Measurements from ENCODE around the gene WDR33. TPM values are rescaled to one million over a fixed set of nuclear protein-coding genes. Genes with fewer than 3 reads are reported as not detected.

The WDR33 gene
- total and polyA plus RNA-seq, 5 experiments from 2014 or later = 26.4 to 92.5 (median 48.1) TPM

- Mint-ChIP-seq H3K27ac (no peak overlapping the region), H3K36me3 (no peaks in the 10 kb centered on the region), H3K9me3 (no peaks in the 10 kb centered on the region), H3K4me1 (peaks cover 2 to 16% (median 9%) of the 10 kb centered on the region in 4 donors), H3K27me3 (peaks cover 5 to 32% (median 22%) of the 10 kb centered on the region in 5 donors), H3K4me3 (no peak overlapping the region)
- DNase-seq (no peak), ATAC-seq (peak in 1 of 2 donors; percentile 27)
- POLR2A ChIA-PET = no interaction called here
These were observed 131.2 kb downstream of the WDR33 start for GRCh38 chr2:127679680-127680361.

DNA sequence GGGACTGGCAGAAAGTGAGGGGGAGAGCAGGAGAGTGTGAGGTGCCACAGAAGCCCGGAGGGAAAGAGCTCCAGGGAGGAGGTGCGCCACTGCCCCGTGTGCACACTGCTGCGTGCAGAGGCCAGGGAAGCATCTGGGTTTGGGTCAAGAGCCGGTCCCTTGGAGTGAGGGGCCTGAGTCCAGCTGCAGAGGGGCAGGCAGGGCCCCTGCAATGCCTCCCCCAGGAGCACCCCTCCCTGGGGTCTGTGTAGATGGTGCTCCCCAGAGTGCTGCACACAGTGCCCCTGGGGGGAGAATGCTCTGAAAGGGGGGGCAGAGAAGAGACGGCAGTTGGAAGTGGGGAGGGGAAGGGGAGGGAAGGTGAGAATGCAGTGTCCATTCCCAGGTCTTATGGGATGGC lies 132.0 kb downstream of the WDR33 start:
- Mint-ChIP-seq H3K27me3 (peaks cover 7 to 40% (median 25%) of the 10 kb centered on the region in 5 donors), H3K9me3 (no peaks in the 10 kb centered on the region), H3K4me3 (no peak overlapping the region), H3K27ac (no peak overlapping the region), H3K4me1 (peaks cover 5 to 23% (median 13%) of the 10 kb centered on the region in 4 donors), H3K36me3 (peaks cover 0 to 3% (median 0%) of the 10 kb centered on the region in 3 donors)
- POLR2A ChIA-PET = no interaction called here
- no peak for DNase-seq
- no peak for ATAC-seq

DNA sequence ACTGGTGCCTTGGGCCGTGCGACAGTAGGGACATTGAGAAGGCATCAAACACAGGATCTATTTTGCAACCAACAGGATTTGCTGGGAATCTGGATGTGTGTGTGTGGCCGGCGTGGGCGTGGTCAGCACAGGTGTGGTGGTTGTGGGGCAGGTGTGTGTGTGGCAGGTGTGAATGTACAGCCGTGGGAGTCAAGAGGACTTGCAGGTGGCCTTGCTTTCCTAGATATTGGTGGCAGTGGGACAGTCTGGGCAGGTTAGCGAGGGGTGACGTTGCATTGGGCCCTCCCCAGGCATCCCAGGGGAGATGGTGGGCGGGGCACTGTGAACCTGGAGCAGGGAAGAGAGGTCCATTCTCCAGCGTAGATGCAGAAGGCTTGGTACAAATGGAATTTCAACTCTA lies 132.4 kb downstream of the WDR33 start:
- no peak overlapping the region for H3K4me3 Mint-ChIP-seq

GRCh38 chr2:127676906-127677305 lies 134.1 kb downstream of the WDR33 start:
- Mint-ChIP-seq H3K36me3 (peaks cover 0 to 3% (median 0%) of the 10 kb centered on the region in 3 donors), H3K4me1 (peaks cover 6 to 24% (median 12%) of the 10 kb centered on the region in 4 donors), H3K9me3 (no peaks in the 10 kb centered on the region), H3K27ac (no peak overlapping the region), H3K4me3 (peak overlapping the region in 2 of 10 donors; percentile 20 to 42), H3K27me3 (peaks cover 12 to 60% (median 37%) of the 10 kb centered on the region in 5 donors)
- POLR2A ChIA-PET = interaction anchor here (1.0 kb wide), 1 partner anchor 26 kb away, joined by 3 read pairs; no protein-coding TSS in a partner anchor
- ATAC-seq (no peak), DNase-seq (no peak)

More for the DNA sequence above, 132.4 kb downstream of the WDR33 start:
- peaks cover 0 to 3% (median 0%) of the 10 kb centered on the region in 3 donors for H3K36me3 Mint-ChIP-seq
- DNase-seq = no peak
- peaks cover 6 to 27% (median 13%) of the 10 kb centered on the region in 4 donors for H3K4me1 Mint-ChIP-seq
- POLR2A ChIA-PET = no interaction called here
- ATAC-seq = no peak
- H3K27me3 Mint-ChIP-seq = peaks cover 7 to 44% (median 29%) of the 10 kb centered on the region in 5 donors
- H3K9me3 Mint-ChIP-seq = no peaks in the 10 kb centered on the region
- no peak overlapping the region for H3K27ac Mint-ChIP-seq

DNA sequence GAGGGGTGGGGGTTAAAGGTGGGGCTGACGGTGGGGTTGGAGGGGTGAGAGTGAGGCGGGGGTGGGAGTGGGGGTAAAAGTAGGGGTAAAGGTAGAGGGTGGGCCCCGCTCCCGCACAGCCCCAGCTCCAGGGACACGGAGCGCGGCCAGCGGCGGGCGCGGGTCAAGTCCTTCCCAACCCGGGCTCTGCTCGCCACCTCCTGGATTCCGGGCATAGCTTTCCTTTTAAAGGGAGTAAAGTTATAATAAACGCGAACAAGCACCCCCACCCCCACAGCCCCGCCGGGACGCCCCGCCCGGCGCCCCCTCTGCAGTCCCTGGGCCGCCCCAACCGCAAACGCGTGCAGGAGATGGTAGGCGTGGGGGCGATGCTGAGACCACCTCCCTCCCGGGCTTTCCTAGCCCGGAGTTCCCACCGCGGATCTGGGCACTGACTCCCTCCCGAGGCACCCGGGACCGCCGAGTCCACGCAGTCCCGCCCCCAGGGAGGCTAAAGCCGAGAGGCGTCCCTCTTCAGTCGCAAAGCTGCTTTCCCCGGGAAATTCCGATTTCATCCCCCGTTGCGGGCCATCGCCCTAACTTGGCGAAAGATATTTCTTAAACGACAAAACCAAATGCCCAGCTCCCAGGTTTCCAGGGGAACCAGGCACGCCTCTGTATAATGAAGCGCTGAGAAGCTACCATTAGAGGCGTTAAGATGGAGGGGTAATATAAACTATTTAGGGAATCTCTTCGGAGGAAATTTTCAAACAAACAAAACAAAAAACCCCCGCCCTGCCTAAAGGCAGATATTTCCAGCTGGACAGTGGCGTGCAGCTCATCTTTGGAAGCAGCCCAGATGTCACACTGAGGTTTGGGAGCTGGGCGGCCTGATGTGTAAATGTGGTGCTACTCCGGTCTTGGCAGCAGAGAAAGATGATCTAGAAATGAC lies 135.4 kb downstream of the WDR33 start, which contains the start of gene LIMS2:
TSS of gene LIMS2 (minus strand) at position 200 of the 931 bp plus-strand sequence. CDS start 506 bp downstream, outside the sequence.
- peaks cover 4 to 18% (median 12%) of the 10 kb centered on the region in 4 donors for H3K4me1 Mint-ChIP-seq
- H3K27ac Mint-ChIP-seq = peak within 1 kb of the TSS in 4 of 10 donors; percentile 25 to 63 (median 59)
- POLR2A ChIA-PET = interaction anchor here (0.6 to 1.2 kb wide), 2 partner anchors 25 to 178 kb away, joined by 3 read pairs; no protein-coding TSS in a partner anchor

DNA sequence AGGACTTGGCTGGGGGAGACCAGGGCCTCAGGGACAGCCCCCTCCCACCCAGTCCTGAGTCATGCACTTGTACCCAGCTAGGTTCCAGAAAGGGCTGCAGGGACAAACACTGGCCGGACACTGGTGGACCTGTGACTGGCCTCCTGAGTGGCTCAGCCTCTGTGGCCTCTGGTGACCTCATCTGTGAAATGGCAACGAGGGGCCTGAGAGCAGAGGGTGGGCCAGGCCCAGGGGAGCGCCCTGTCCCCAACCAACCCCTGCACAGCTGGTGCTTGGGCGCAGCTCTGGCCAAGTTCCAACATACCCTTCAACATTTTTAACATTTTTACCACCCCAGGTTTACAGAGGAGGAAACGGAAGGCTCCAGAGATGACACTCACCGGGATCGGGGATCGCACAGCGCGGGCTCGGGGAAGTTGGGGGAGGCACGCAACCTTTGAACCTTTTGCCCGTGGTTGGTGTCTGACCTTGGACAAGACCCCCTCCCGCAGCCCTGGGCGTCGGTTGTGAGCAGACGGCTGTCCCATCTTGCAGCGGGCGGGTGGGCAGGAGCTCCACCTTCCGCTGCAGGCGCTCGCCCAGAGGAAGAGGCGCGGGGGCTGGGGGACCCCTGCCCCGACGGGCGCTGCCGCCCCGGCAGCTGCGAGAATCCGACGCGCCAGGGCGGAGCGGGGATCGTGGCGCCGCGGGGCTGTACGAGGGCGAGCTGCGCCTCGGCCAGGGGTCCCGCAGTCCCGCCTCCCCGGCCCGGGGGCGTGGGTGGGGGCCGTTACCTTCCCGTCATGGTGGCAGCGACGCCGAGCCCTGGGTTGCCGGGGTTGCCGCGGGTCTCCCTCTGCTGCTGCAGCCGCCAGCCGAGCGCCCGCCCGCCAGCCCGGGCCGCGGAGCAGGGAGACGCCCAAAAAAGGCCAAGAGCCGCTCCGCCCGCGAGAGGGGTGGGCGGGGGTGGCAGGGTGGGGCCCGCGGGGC lies 136.4 kb downstream of the WDR33 start:
- Mint-ChIP-seq H3K4me3 (peak overlapping the region; percentile 63 to 86 (median 80)), H3K27me3 (peaks cover 19 to 76% (median 52%) of the 10 kb centered on the region in 5 donors), H3K4me1 (peaks cover 4 to 18% (median 12%) of the 10 kb centered on the region in 4 donors), H3K36me3 (peaks cover 0 to 3% (median 0%) of the 10 kb centered on the region in 3 donors), H3K27ac (no peak overlapping the region), H3K9me3 (peaks cover 0 to 2% (median 0%) of the 10 kb centered on the region in 9 donors)
- ATAC-seq (peak; percentile 63 to 81), DNase-seq (peak in 4 of 10 donors; percentile 17 to 40 (median 23))
- POLR2A ChIA-PET = interaction anchor here (1.2 kb wide), 1 partner anchor 26 kb away, joined by 3 read pairs; no protein-coding TSS in a partner anchor

More for the DNA sequence above, 135.4 kb downstream of the WDR33 start, which contains the start of gene LIMS2:
- Mint-ChIP-seq H3K36me3 (peaks cover 0 to 3% (median 0%) of the 10 kb centered on the region in 3 donors), H3K9me3 (no peaks in the 10 kb centered on the region), H3K27me3 (peaks cover 12 to 74% (median 46%) of the 10 kb centered on the region in 5 donors), H3K4me3 (peak within 1 kb of the TSS; percentile 69 to 86 (median 84))
- ATAC-seq (peak; percentile 34 to 40), DNase-seq (peak in 1 of 10 donors; percentile 12)

GRCh38 chr2:127673291-127674069 lies 137.5 kb downstream of the WDR33 start:
- DNase-seq (no peak), ATAC-seq (no peak)
- H3K4me3 Mint-ChIP-seq = peak overlapping the region; percentile 56 to 86 (median 80)
- POLR2A ChIA-PET = no interaction called here
- H3K27me3 Mint-ChIP-seq = peaks cover 22 to 72% (median 53%) of the 10 kb centered on the region in 5 donors
- peaks cover 0 to 2% (median 0%) of the 10 kb centered on the region in 9 donors for H3K9me3 Mint-ChIP-seq
- H3K4me1 Mint-ChIP-seq = peaks cover 4 to 18% (median 12%) of the 10 kb centered on the region in 4 donors
- H3K27ac Mint-ChIP-seq = peak overlapping the region in 1 of 10 donors; percentile 52
- H3K36me3 Mint-ChIP-seq = peaks cover 0 to 3% (median 0%) of the 10 kb centered on the region in 3 donors

GRCh38 chr2:127672341-127673224 lies 138.4 kb downstream of the WDR33 start:
- Mint-ChIP-seq H3K4me3 (peak overlapping the region in 3 of 10 donors; percentile 28 to 56 (median 39)), H3K4me1 (peaks cover 4 to 18% (median 12%) of the 10 kb centered on the region in 4 donors), H3K36me3 (peaks cover 0 to 3% (median 0%) of the 10 kb centered on the region in 3 donors), H3K9me3 (peaks cover 0 to 2% (median 0%) of the 10 kb centered on the region in 9 donors), H3K27ac (peak overlapping the region in 1 of 10 donors; percentile 37), H3K27me3 (peaks cover 22 to 66% (median 50%) of the 10 kb centered on the region in 5 donors)
- POLR2A ChIA-PET = no interaction called here
- DNase-seq = no peak
- ATAC-seq = no peak

GRCh38 chr2:127671557-127672302 lies 139.2 kb downstream of the WDR33 start:
- no peak overlapping the region for H3K4me3 Mint-ChIP-seq
- DNase-seq (no peak), ATAC-seq (no peak)
- H3K9me3 Mint-ChIP-seq = peaks cover 0 to 2% (median 0%) of the 10 kb centered on the region in 9 donors
- H3K27me3 Mint-ChIP-seq = peaks cover 22 to 66% (median 49%) of the 10 kb centered on the region in 5 donors
- H3K27ac Mint-ChIP-seq = peak overlapping the region in 1 of 10 donors; percentile 24
- H3K36me3 Mint-ChIP-seq = peaks cover 0 to 3% (median 0%) of the 10 kb centered on the region in 3 donors
- POLR2A ChIA-PET = no interaction called here
- H3K4me1 Mint-ChIP-seq = peaks cover 4 to 18% (median 11%) of the 10 kb centered on the region in 4 donors

Measured in naive thymus-derived CD8-positive, alpha-beta T cell (primary cell).